ENCODE data around the gene LYSMD1. TPM values are rescaled to one million over a fixed set of nuclear protein-coding genes. Genes with fewer than 3 reads are reported as not detected.
A peak's percentile ranks its signal among the peaks of the same experiment; 100 is the strongest.

The LYSMD1 gene
- total and polyA plus RNA-seq, 8 donors: 1.8 to 5.5 (median 4.0) TPM

GRCh38 chr1:151134396-151134795 is 31.3 kb downstream of the LYSMD1 start:
- H3K4me3 ChIP-seq: no peak overlapping the region
- intact Hi-C loops (cut with DNase I): no loop called here
- FAIRE-seq (no peak), DNase-seq (no peak), ATAC-seq (peak in 2 of 4 donors; percentile 47 to 59)
- H3K36me3 ChIP-seq: no peaks in the 10 kb centered on the region
- no peak overlapping the region for H3K27ac ChIP-seq
- no peak for TF ChIP-seq CTCF (IDR thresholded peaks at IDR 0.05)
- WGBS, 2 donors: 64 to 71% methylated on average over 3 of the region's 3 CpGs
- no peaks in the 10 kb centered on the region for H3K4me1 ChIP-seq
- peaks cover 0 to 8% (median 0%) of the 10 kb centered on the region in 4 donors for H3K27me3 ChIP-seq
- H3K9me3 ChIP-seq: no peaks in the 10 kb centered on the region

- Histone ChIP-seq H3K4me3 (peak overlapping the region in 1 of 4 donors; percentile 30), H3K9me3 (no peaks in the 10 kb centered on the region), H3K27ac (no peak overlapping the region), H3K36me3 (no peaks in the 10 kb centered on the region), H3K27me3 (peaks cover 0 to 8% (median 0%) of the 10 kb centered on the region in 4 donors), H3K4me1 (no peaks in the 10 kb centered on the region)
- DNase-seq (peak in 2 of 6 donors; percentile 39 to 81), FAIRE-seq (no peak), ATAC-seq (no peak)
- intact Hi-C loops (cut with DNase I): no loop called here
- WGBS, 2 donors: 44 to 58% methylated on average over 43 to 65 of the region's 65 CpGs
- TF ChIP-seq CTCF (IDR thresholded peaks at IDR 0.05): no peak
Observed at GRCh38 chr1:151133018-151133806, 32.5 kb downstream of the LYSMD1 start.

DNA sequence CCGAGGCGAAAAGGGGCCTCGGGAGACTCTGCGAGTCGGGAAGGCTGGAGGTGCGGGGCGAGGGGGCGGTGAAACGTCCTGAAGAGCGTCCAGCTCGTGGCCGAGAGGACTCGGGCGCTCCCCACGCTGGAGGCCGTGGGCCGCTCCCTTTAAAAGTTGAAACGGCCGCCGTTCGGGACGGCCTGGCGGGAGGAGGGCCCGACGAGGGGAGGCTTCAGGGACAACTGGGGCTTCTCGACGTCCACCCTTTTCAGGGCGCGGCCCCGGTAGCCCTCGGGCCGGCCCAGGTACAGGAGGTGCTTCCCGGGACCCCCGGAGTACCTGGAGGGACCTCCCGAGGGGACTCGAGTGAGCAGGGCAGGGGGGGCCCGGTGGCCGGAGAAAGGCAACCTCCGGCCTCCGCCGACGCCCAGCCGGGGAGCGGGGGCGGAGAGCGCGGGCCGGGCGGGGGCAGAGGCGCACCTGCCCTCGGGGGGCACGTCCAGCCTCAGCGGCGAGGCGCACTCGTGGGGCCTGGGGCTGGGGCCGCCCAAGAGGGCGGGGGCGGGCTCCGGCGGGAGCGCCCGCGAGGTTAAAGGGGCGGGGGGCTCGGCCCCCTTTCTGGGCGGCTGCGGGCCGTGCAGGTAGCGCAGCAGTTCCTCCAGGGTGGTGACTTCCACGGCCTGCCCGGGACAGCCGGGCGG is 33.2 kb downstream of the LYSMD1 start:
- intact Hi-C loops (cut with DNase I): no loop called here
- H3K4me3 ChIP-seq: peak overlapping the region in 2 of 4 donors; percentile 2 to 30
- peaks cover 0 to 8% (median 0%) of the 10 kb centered on the region in 4 donors for H3K27me3 ChIP-seq
- 38 to 46% methylated on average over 36 to 74 of the region's 74 CpGs for WGBS, 2 donors
- no peak overlapping the region for H3K27ac ChIP-seq
- ATAC-seq: peak in 2 of 4 donors; percentile 13 to 18
- FAIRE-seq: no peak
- TF ChIP-seq CTCF (IDR thresholded peaks at IDR 0.05): no peak
- peak in 1 of 6 donors; percentile 67 for DNase-seq
- H3K4me1 ChIP-seq: no peaks in the 10 kb centered on the region
- no peaks in the 10 kb centered on the region for H3K36me3 ChIP-seq
- H3K9me3 ChIP-seq: no peaks in the 10 kb centered on the region

- H3K9me3 ChIP-seq: no peaks in the 10 kb centered on the region
- H3K27me3 ChIP-seq: peaks cover 0 to 8% (median 0%) of the 10 kb centered on the region in 4 donors
- H3K27ac ChIP-seq: no peak overlapping the region
- FAIRE-seq (no peak), DNase-seq (peak in 1 of 6 donors; percentile 63), ATAC-seq (peak; percentile 37 to 74 (median 65))
- H3K36me3 ChIP-seq: no peaks in the 10 kb centered on the region
- intact Hi-C loops (cut with DNase I): no loop called here
- TF ChIP-seq CTCF (IDR thresholded peaks at IDR 0.05): no peak
- peak overlapping the region in 2 of 4 donors; percentile 2 to 30 for H3K4me3 ChIP-seq
- WGBS, 2 donors: 27 to 37% methylated on average over 39 of the region's 39 CpGs
- no peaks in the 10 kb centered on the region for H3K4me1 ChIP-seq
Observed at GRCh38 chr1:151131701-151132334, 33.9 kb downstream of the LYSMD1 start.
